ENCODE measurements around the gene SPATS2L. TPM values are rescaled to one million over a fixed set of nuclear protein-coding genes. Genes with fewer than 3 reads are reported as not detected.
A peak's percentile ranks its signal among the peaks of the same experiment; 100 is the strongest.

Gene SPATS2L
- total and polyA plus RNA-seq, 2 of the 13 experiments (the other 11 are each of a cell fraction or from before 2014, with no cell fraction given), result 154 to 212 TPM

DNA sequence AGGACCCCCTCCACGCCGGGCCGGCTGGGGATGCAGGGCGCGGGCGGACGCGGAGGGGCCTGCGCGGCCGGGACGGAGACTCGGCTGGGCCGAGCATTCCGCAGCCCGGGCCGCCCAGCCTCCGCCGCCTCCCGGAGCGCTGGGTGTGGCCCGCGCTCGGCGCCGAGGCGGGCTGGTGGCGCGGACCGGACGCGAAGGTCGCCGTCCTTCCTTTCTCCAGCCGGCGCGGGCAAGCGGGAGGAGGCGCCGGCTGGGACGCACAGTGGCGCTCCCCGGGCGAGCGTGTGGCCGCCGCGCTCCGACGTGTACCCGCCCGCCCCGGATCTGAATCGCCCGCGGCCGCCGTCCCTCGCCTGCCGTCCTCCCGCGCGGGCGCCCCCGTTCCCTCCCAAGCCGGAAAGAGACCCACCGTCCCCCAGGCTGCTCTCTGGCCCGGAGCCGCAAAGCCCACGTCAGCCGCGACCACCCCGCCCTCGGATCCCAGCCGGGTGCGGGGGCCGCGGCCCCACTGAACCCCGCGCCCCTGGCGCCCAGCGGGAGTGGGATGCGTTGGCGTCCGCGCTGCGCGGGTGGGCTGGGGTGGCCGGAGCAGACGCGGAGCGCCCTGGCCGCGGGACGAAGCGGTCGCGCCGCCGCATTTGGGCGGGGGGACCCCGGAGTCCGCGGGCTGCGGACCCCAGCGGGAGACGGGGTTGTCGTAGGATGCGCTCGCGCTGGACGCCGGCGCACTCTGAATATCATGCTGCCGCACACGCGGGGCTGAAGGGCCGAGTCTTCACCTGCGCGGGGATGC is 634 bp downstream of the SPATS2L start (continued):
- TF ChIP-seq, protein P1, sequence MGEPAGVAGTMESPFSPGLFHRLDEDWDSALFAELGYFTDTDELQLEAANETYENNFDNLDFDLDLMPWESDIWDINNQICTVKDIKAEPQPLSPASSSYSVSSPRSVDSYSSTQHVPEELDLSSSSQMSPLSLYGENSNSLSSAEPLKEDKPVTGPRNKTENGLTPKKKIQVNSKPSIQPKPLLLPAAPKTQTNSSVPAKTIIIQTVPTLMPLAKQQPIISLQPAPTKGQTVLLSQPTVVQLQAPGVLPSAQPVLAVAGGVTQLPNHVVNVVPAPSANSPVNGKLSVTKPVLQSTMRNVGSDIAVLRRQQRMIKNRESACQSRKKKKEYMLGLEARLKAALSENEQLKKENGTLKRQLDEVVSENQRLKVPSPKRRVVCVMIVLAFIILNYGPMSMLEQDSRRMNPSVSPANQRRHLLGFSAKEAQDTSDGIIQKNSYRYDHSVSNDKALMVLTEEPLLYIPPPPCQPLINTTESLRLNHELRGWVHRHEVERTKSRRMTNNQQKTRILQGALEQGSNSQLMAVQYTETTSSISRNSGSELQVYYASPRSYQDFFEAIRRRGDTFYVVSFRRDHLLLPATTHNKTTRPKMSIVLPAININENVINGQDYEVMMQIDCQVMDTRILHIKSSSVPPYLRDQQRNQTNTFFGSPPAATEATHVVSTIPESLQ (CRISPR knock-in tag; conservative IDR thresholded peaks at IDR 0.05), result no peak
- TF ChIP-seq, protein P2, sequence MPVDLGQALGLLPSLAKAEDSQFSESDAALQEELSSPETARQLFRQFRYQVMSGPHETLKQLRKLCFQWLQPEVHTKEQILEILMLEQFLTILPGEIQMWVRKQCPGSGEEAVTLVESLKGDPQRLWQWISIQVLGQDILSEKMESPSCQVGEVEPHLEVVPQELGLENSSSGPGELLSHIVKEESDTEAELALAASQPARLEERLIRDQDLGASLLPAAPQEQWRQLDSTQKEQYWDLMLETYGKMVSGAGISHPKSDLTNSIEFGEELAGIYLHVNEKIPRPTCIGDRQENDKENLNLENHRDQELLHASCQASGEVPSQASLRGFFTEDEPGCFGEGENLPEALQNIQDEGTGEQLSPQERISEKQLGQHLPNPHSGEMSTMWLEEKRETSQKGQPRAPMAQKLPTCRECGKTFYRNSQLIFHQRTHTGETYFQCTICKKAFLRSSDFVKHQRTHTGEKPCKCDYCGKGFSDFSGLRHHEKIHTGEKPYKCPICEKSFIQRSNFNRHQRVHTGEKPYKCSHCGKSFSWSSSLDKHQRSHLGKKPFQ (CRISPR knock-in tag; IDR thresholded peaks at IDR 0.05; ENCODE audit: insufficient replicate concordance), result peak; percentile 44
- TF ChIP-seq ZZZ3 (CRISPR knock-in tag; IDR thresholded peaks at IDR 0.05; ENCODE audit: borderline replicate concordance), result no peak
- 0 out of 2 replicates have a peak, but pooled peaks have one; percentile 54 for TF ChIP-seq ZNF34 (CRISPR knock-in tag; IDR thresholded peaks at IDR 0.05; ENCODE audit: borderline replicate concordance)
- TF ChIP-seq ZNF431 (CRISPR knock-in tag; IDR thresholded peaks at IDR 0.05; ENCODE audit: borderline replicate concordance, low read depth), result no peak
- 0 out of 2 replicates have a peak, but pooled peaks have one; percentile 12 for TF ChIP-seq ZNF362 (CRISPR knock-in tag; IDR thresholded peaks at IDR 0.05; ENCODE audit: borderline replicate concordance)
- TF ChIP-seq GABPA (IDR thresholded peaks at IDR 0.05; ENCODE audit: low read depth, low read length), result no peak
- no peak for TF ChIP-seq GABPA (CRISPR knock-in tag; IDR thresholded peaks at IDR 0.05; ENCODE audit: low read depth)
- no peak for TF ChIP-seq MAF1 (CRISPR knock-in tag; IDR thresholded peaks at IDR 0.05; ENCODE audit: borderline replicate concordance)
- TF ChIP-seq, protein P3, sequence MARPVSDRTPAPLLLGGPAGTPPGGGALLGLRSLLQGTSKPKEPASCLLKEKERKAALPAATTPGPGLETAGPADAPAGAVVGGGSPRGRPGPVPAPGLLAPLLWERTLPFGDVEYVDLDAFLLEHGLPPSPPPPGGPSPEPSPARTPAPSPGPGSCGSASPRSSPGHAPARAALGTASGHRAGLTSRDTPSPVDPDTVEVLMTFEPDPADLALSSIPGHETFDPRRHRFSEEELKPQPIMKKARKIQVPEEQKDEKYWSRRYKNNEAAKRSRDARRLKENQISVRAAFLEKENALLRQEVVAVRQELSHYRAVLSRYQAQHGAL (CRISPR knock-in tag; IDR thresholded peaks at IDR 0.05; ENCODE audit: not compliant biosample characterization), result no peak
- TF ChIP-seq, protein P4, sequence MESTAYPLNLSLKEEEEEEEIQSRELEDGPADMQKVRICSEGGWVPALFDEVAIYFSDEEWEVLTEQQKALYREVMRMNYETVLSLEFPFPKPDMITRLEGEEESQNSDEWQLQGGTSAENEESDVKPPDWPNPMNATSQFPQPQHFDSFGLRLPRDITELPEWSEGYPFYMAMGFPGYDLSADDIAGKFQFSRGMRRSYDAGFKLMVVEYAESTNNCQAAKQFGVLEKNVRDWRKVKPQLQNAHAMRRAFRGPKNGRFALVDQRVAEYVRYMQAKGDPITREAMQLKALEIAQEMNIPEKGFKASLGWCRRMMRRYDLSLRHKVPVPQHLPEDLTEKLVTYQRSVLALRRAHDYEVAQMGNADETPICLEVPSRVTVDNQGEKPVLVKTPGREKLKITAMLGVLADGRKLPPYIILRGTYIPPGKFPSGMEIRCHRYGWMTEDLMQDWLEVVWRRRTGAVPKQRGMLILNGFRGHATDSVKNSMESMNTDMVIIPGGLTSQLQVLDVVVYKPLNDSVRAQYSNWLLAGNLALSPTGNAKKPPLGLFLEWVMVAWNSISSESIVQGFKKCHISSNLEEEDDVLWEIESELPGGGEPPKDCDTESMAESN (CRISPR knock-in tag; conservative IDR thresholded peaks at IDR 0.05), result 0 out of 2 replicates have a peak, but pooled peaks have one; percentile 71
- TF ChIP-seq, protein P5, sequence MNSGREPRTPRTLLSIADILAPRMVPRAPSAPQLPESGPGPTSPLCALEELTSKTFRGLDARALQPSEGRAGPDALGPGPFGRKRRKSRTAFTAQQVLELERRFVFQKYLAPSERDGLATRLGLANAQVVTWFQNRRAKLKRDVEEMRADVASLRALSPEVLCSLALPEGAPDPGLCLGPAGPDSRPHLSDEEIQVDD (CRISPR knock-in tag; IDR thresholded peaks at IDR 0.05; ENCODE audit: borderline replicate concordance), result peak; percentile 65
- TF ChIP-seq TBL1XR1 (IDR thresholded peaks at IDR 0.05; ENCODE audit: borderline replicate concordance, low read length, partially characterized antibody), result no peak
- peak; percentile 16; the same call in 1 of the 2 replicates for TF ChIP-seq GATAD2A (CRISPR knock-in tag; IDR thresholded peaks at IDR 0.05)
- TF ChIP-seq NRL (CRISPR knock-in tag; IDR thresholded peaks at IDR 0.05; ENCODE audit: borderline replicate concordance), result no peak
- TF ChIP-seq KDM5B (CRISPR knock-in tag; IDR thresholded peaks at IDR 0.05; ENCODE audit: borderline replicate concordance), result peak; percentile 63; the same call in 1 of the 2 replicates
- TF ChIP-seq GFI1 (CRISPR knock-in tag; IDR thresholded peaks at IDR 0.05; ENCODE audit: borderline replicate concordance), result peak; percentile 57; the same call in 1 of the 2 replicates
